Airway epithelial cell (primary cell): ENCODE results near the gene TSR2. TPM values are rescaled to one million over a fixed set of nuclear protein-coding genes. Genes with fewer than 3 reads are reported as not detected.

Experiments used
- total RNA-seq: library from RNA; depleted of rRNA; stranded (reverse); fragments of >200 nt; gene quantifications from 2 replicates; pipeline ENCODE4 v1.2.3, GENCODE V29; 2015

Gene TSR2, protein sequence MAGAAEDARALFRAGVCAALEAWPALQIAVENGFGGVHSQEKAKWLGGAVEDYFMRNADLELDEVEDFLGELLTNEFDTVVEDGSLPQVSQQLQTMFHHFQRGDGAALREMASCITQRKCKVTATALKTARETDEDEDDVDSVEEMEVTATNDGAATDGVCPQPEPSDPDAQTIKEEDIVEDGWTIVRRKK
- 15.9 and 16.6 TPM in 2 replicates for total RNA-seq

DNA sequence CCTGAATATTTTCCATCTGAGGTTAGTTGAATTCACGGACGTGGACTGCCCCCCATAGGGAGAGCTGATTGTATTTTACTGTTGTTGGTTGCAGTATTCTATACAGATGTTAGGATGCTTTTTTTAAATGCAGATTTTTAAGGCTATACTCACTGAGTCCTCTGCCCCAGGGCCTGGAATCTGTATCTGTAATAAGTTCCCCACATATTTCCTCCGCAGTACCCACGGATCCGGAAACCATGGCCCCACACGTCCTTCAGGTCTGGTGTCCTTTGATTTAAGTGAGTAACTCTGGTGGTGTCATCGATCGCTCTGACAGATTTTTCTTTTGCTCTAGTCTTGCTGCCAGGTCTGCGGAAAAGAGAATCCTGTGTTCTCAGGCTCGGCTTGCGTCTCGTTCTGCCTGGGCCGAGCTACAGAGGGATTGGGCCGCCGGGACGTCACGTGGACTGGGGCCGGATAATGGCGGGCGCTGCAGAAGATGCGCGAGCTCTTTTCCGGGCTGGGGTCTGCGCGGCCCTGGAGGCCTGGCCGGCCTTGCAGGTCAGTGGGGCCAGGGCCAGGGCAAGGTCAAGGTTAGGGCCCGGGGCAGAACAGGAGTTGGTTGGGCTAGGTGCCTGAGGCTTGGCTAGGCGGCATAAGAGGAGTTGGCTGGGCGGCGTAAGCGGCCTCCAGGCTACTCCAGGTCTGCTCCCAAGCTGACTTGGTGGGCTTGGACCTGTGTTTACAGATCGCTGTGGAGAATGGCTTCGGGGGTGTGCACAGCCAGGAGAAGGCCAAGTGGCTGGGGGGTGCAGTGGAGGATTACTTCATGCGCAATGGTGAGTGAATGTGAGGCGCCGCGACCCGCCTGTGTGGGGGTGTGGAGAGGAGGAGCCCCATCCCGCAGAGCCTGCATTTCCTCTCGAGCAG lies at the start of gene TSR2:
Gene TSR2 (plus strand): TSS at position 445 of the 912 bp plus-strand sequence. CDS start 18 bp downstream, at position 463.

Other genes with a start within 250 kb of the TSR2 start
- gene WNK3, start 82.4 kb upstream of the TSR2 start, total RNA-seq = 0.37 and 0.92 TPM in 2 replicates
- gene FGD1, start 55.8 kb downstream of the TSR2 start, total RNA-seq = 10.0 and 14.1 TPM in 2 replicates
- 20.9 and 28.4 TPM in 2 replicates for gene GNL3L, start 89.8 kb downstream of the TSR2 start, total RNA-seq